K562 (cell line): Measurements from ENCODE around the gene TLK2. TPM values are rescaled to one million over a fixed set of nuclear protein-coding genes. Genes with fewer than 3 reads are reported as not detected.
A peak's percentile ranks its signal among the peaks of the same experiment; 100 is the strongest.

Experiments
- CBFA2T2 ChIP-seq: fragments of 450-650 bp; conservative IDR thresholded peaks from 2 replicates; pipeline ENCODE4 v1.6.1; 2017; ENCODE audit warnings: mild to moderate bottlenecking
- CBX8 ChIP-seq: fragments of 200-600 bp; sonication (generic); IDR thresholded peaks from 2 replicates; pipeline ENCODE4 v1.6.1; 2012; ENCODE audit warnings: borderline replicate concordance, mixed run types, low read depth, mild to moderate bottlenecking, moderate library complexity, mixed read lengths, low read length, control low read depth, inconsistent platforms; ENCODE audit not compliant: poor library complexity, severe bottlenecking; ENCODE audit errors: extremely low read depth
- EGR1 ChIP-seq: fragments of 450-650 bp; conservative IDR thresholded peaks from 2 replicates; pipeline ENCODE4 v1.6.1; 2017; ENCODE audit warnings: mild to moderate bottlenecking
- ESRRB ChIP-seq: fragments of 250-450 bp; sonication (Bioruptor Pico); IDR thresholded peaks from 2 replicates; pipeline ENCODE4 v1.5.0; 2020; ENCODE audit warnings: mild to moderate bottlenecking, moderate library complexity, borderline replicate concordance
- FOXK1 ChIP-seq: sonication (generic); formaldehyde crosslinking; IDR thresholded peaks from 2 replicates; pipeline ENCODE4 v1.8.0; 2022; ENCODE audit warnings: missing genetic modification reagents, mild to moderate bottlenecking, borderline replicate concordance
- GABPA ChIP-seq: fragments of 200-800 bp; sonication (Bioruptor generic); conservative IDR thresholded peaks from 2 replicates; pipeline ENCODE4 v1.6.1; 2016; ENCODE audit warnings: low read depth, missing genetic modification characterization, missing compliant biosample characterization
- GATAD2A ChIP-seq: fragments of 450-650 bp; IDR thresholded peaks from 2 replicates; pipeline ENCODE4 v1.6.1; 2017
- HMBOX1 ChIP-seq: sonication (generic); IDR thresholded peaks from 2 replicates; pipeline ENCODE4 v1.6.1; 2016
- MTA3 ChIP-seq: fragments of 450-650 bp; formaldehyde crosslinking; IDR thresholded peaks from 2 replicates; pipeline ENCODE4 v1.6.1; 2017; ENCODE audit warnings: mild to moderate bottlenecking, borderline replicate concordance
- MXD1 ChIP-seq: fragments of 250-450 bp; sonication (Bioruptor Pico); IDR thresholded peaks from 2 replicates; pipeline ENCODE4 v1.8.0; 2021; ENCODE audit warnings: borderline replicate concordance, mild to moderate bottlenecking, moderate library complexity; ENCODE audit not compliant: poor library complexity, severe bottlenecking
- NUFIP1 ChIP-seq: fragments of 450-650 bp; IDR thresholded peaks from 2 replicates; pipeline ENCODE4 v1.6.1; 2018; ENCODE audit not compliant: partially characterized antibody
- PKNOX1 ChIP-seq: fragments of 450-650 bp; IDR thresholded peaks from 2 replicates; pipeline ENCODE4 v1.6.1; 2016
- SREBF1 ChIP-seq: fragments of 150-350 bp; IDR thresholded peaks from 2 replicates; pipeline ENCODE4 v1.6.1; 2014; ENCODE audit warnings: antibody characterized with exemption, low read depth, low read length, borderline replicate concordance
- TFAM ChIP-seq: fragments of 250-450 bp; sonication (Bioruptor Pico); conservative IDR thresholded peaks from 2 replicates; pipeline ENCODE4 v1.5.0; 2021; ENCODE audit warnings: mild to moderate bottlenecking, moderate library complexity
- TRIM24 ChIP-seq, 2 experiments: fragments of 450-650 bp; IDR thresholded peaks; 2 replicates each; pipeline ENCODE4 v1.6.1; 2016
- TRIM28 ChIP-seq: fragments of 450-650 bp; IDR thresholded peaks from 2 replicates; pipeline ENCODE4 v1.6.1; 2017
- TSC22D4 ChIP-seq: fragments of 450-650 bp; IDR thresholded peaks from 2 replicates; pipeline ENCODE4 v1.6.1; 2016; ENCODE audit warnings: missing genetic modification characterization, missing biosample characterization, control low read depth
- U2AF2 ChIP-seq: fragments of 200-400 bp; formaldehyde crosslinking; optimal IDR thresholded peaks from 2 replicates; pipeline ENCODE3; 2017; ENCODE audit warnings: low read depth, mild to moderate bottlenecking, low read length
- ZNF165 ChIP-seq: fragments of 250-450 bp; sonication (Bioruptor Pico); IDR thresholded peaks from 2 replicates; pipeline ENCODE4 v1.4.0; 2020; ENCODE audit warnings: borderline replicate concordance
- ZNF449 ChIP-seq: fragments of 250-450 bp; sonication (Bioruptor Pico); IDR thresholded peaks from 2 replicates; pipeline ENCODE4 v1.8.0; 2022; ENCODE audit warnings: moderate library complexity, mild to moderate bottlenecking, inconsistent platforms
- ZNF511 ChIP-seq: sonication (generic); formaldehyde crosslinking; IDR thresholded peaks from 2 replicates; pipeline ENCODE4 v1.8.0; 2022; ENCODE audit warnings: mild to moderate bottlenecking, missing genetic modification reagents
- ZNF717 ChIP-seq: fragments of 250-450 bp; sonication (Bioruptor Pico); IDR thresholded peaks from 2 replicates; pipeline ENCODE4 v1.5.0; 2021
- ZNF780A ChIP-seq: fragments of 250-450 bp; sonication (Bioruptor Pico); IDR thresholded peaks from 2 replicates; pipeline ENCODE4 v1.5.0; 2021; ENCODE audit warnings: mild to moderate bottlenecking
- polyA plus RNA-seq, 8 experiments: library from polyadenylated mRNA; depleted of rRNA in 4 of 8; stranded (reverse) in 5 of 8; unstranded in 3 of 8; fragments of >200 nt; fragmentation: Nextera tagmentation in 2 of 8; fragmentation: Illumina TruSeq in 1 of 8; extraction: Ambion mirVana in 2 of 8; extraction: Trizol in 1 of 8; gene quantifications; 2 replicates each; pipeline versions ENCODE4 v1.2.1 to v1.2.3, GENCODE V29; 2011 to 2014; ENCODE audit warnings: inconsistent platforms in 1 of 8, missing spikeins in 1 of 8
- total RNA-seq, 7 experiments: library from RNA; depleted of rRNA in 6 of 7; stranded (reverse); fragments of >200 nt in 6 of 7; fragmentation: Illumina TruSeq in 2 of 7; extraction: Trizol in 2 of 7; gene quantifications; 2 replicates each; pipeline versions ENCODE4 v1.2.1 to v1.2.3, GENCODE V29; 2011 to 2021; ENCODE audit warnings: low replicate concordance in 1 of 7

The TLK2 gene
- total and polyA plus RNA-seq, 9 of the 15 experiments (the other 6 are each of a cell fraction or from before 2014, with no cell fraction given) = 10.1 to 51.9 (median 32.4) TPM

- TF ChIP-seq CBX8 (no peak), ZNF511 (no peak), GABPA (tag) (no peak), TFAM (CRISPR knock-in tag) (no peak), FOXK1 (CRISPR knock-in tag) (no peak), ZNF165 (no peak), TRIM28 (no peak), ESRRB (CRISPR knock-in tag) (no peak), MTA3 (no peak), PKNOX1 (peak; percentile 76), NUFIP1 (no peak), TSC22D4 (tag) (no peak), TRIM24 (IDR thresholded peaks at IDR 0.05) (no peak), ZNF780A (CRISPR knock-in tag) (no peak), U2AF2 (no peak), ZNF449 (CRISPR knock-in tag) (no peak), CBFA2T2 (no peak; the same call in 1 of the 2 replicates), SREBF1 (no peak), ZNF717 (no peak), GATAD2A (no peak), HMBOX1 (no peak), EGR1 (peak; percentile 61), MXD1 (no peak)
These were observed 174.6 kb downstream of the TLK2 start (continued) for GRCh38 chr17:62653002-62653825.
